Activated B cell treated with CpG ODN at 0.5 μM for 24 hours (primary cell): Measurements from ENCODE around the gene RNF123. TPM values are rescaled to one million over a fixed set of nuclear protein-coding genes. Genes with fewer than 3 reads are reported as not detected.

Source experiments
- ATAC-seq: fragments of 200-7000 bp; cut with Tn5 transposase; one replicate; pipeline ENCODE4 v1.10.0; 2021; ENCODE audit warnings: low read depth, mild to moderate bottlenecking, moderate library complexity
- CTCF ChIA-PET: fragments of 350-600 bp; sonication (Branson Sonifier 250); formaldehyde crosslinking; loops from one replicate; lab custom pipeline; 2021; ENCODE audit warnings: antibody characterized with exemption; lab: Charles Lee
- POLR2A ChIA-PET: fragments of 350-600 bp; sonication (Branson Sonifier 250); formaldehyde crosslinking; loops from one replicate; lab custom pipeline; 2021; ENCODE audit warnings: antibody characterized with exemption; lab: Charles Lee
- DNase-seq: peaks from one replicate; pipeline ENCODE4 v3.0.0; 2022
- H3K27ac Mint-ChIP-seq: one replicate; pipeline ENCODE4 v1.8.0; 2020; ENCODE audit warnings: mixed read lengths
- H3K27me3 Mint-ChIP-seq: one replicate; pipeline ENCODE4 v1.8.0; 2021; ENCODE audit warnings: mixed read lengths
- H3K36me3 Mint-ChIP-seq: one replicate; pipeline ENCODE4 v1.8.0; 2021; ENCODE audit warnings: low read depth, mixed read lengths
- H3K4me1 Mint-ChIP-seq: one replicate; pipeline ENCODE4 v1.8.0; 2021; ENCODE audit warnings: mixed read lengths
- H3K4me3 Mint-ChIP-seq: one replicate; pipeline ENCODE4 v1.8.0; 2020; ENCODE audit warnings: mild to moderate bottlenecking, mixed read lengths
- H3K9me3 Mint-ChIP-seq: one replicate; pipeline ENCODE4 v1.8.0; 2020; ENCODE audit warnings: mixed read lengths
- intact Hi-C: fragments of 100-400 bp; cut with micrococcal nuclease; formaldehyde crosslinking; loops from one replicate; pipeline ENCODE4 v1.15.1; 2024
- total RNA-seq: library from RNA; stranded (reverse); gene quantifications from 2 replicates; pipeline ENCODE4 v1.2.3, GENCODE V29; 2022
- TF ChIP-seq, protein P1 (sequence below): fragments of 200-600 bp; IDR thresholded peaks from one replicate; pipeline ENCODE4 v1.8.0; 2022; ENCODE audit warnings: antibody characterized with exemption, mild to moderate bottlenecking

RNF123 gene
- total RNA-seq, 1 donor from 2014 or later: 51.4 TPM

DNA sequence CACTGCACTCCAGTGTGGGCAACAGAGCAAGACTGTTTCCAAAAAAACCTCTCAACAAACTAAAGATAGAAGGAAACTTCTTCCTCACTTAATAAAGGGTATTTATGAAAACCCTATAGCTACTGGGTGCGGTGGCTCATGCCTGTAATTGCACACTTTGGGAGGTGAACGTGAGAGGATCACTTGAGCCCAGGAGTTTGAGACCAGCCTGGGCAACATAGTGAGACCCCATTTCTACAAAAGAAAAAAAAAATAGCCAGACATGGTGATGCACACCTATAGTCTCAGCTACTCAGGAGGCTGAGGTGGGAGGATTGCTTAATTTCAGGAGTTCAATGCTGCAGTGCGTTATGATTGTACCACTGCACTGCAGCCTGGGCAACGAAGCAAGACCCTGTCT, 74.6 kb downstream of the RNF123 start:
- TF ChIP-seq, protein P1, sequence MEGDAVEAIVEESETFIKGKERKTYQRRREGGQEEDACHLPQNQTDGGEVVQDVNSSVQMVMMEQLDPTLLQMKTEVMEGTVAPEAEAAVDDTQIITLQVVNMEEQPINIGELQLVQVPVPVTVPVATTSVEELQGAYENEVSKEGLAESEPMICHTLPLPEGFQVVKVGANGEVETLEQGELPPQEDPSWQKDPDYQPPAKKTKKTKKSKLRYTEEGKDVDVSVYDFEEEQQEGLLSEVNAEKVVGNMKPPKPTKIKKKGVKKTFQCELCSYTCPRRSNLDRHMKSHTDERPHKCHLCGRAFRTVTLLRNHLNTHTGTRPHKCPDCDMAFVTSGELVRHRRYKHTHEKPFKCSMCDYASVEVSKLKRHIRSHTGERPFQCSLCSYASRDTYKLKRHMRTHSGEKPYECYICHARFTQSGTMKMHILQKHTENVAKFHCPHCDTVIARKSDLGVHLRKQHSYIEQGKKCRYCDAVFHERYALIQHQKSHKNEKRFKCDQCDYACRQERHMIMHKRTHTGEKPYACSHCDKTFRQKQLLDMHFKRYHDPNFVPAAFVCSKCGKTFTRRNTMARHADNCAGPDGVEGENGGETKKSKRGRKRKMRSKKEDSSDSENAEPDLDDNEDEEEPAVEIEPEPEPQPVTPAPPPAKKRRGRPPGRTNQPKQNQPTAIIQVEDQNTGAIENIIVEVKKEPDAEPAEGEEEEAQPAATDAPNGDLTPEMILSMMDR: no peak
- ChIA-PET POLR2A (interaction anchor here (0.6 kb wide), 1 partner anchor 345 kb away, joined by 3 read pairs; no protein-coding TSS in a partner anchor), CTCF (no interaction called here)
- no peak overlapping the region for H3K4me3 Mint-ChIP-seq
- DNase-seq (no peak), ATAC-seq (no peak)
- no peaks in the 10 kb centered on the region for H3K9me3 Mint-ChIP-seq
- intact Hi-C loops: no loop called here
- peaks cover 31% of the 10 kb centered on the region for H3K36me3 Mint-ChIP-seq
- H3K27ac Mint-ChIP-seq: no peak overlapping the region
- peaks cover 8% of the 10 kb centered on the region for H3K4me1 Mint-ChIP-seq
- no peaks in the 10 kb centered on the region for H3K27me3 Mint-ChIP-seq

DNA sequence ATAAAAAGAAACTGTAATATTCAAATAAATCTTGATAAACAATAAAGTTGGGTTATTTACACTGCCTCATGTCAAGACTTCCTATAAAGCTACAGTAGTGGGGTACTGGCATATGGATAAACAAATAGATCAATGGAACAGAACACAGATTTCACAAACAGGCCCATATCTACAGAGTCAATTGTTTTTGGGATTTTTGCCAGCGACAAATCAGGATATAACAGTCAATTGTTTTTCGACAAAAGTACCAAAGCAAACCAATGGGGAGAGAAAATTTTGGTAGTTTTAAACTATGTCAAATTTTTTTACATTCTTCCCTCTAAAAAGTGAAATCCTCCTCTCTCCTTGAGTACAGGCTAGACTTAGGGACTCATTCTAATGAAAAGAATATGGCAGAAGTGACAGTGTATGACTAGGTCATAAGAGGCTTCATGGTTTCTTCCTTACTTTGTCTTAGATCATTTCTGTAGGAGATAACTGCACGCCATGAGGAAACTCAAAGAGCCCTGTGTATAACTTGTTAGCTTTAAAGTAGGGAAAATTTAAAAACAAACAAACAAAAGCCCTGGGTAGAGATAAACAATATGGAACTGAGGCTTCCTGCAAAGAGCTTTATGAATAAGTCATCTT, 80.0 kb downstream of the RNF123 start:
- DNase-seq: no peak
- no peak overlapping the region for H3K4me3 Mint-ChIP-seq
- no peak overlapping the region for H3K27ac Mint-ChIP-seq
- intact Hi-C loops: no loop called here
- ATAC-seq: no peak
- no peaks in the 10 kb centered on the region for H3K9me3 Mint-ChIP-seq
- H3K36me3 Mint-ChIP-seq: peaks cover 26% of the 10 kb centered on the region
- TF ChIP-seq, protein P1: no peak
- POLR2A ChIA-PET: interaction anchor here (0.5 kb wide), 1 partner anchor 11 kb away, joined by 3 read pairs; no protein-coding TSS in a partner anchor
- peaks cover 12% of the 10 kb centered on the region for H3K4me1 Mint-ChIP-seq
- CTCF ChIA-PET: no interaction called here
- no peaks in the 10 kb centered on the region for H3K27me3 Mint-ChIP-seq

DNA sequence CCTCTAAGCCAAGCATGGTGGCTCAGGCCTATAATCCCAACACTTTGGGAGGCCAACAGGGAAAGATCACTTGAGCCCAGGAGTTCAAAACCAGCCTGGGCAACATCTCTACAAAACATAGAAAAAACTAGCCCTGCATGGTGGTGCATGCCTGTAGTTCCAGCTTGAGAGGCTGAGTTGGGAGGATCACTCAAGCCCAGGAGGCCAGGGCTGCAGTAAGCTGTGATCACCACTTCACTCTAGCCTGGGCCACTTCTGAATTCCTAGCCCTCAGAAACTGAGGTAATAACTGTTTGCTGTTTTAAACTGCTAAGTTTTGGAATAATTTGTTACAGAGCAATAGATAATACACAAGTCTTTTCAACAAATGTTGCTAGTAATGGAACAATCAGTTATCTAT, 80.6 kb downstream of the RNF123 start:
- TF ChIP-seq, protein P1: no peak
- H3K36me3 Mint-ChIP-seq: peaks cover 25% of the 10 kb centered on the region
- no peaks in the 10 kb centered on the region for H3K9me3 Mint-ChIP-seq
- DNase-seq: no peak
- H3K27ac Mint-ChIP-seq: no peak overlapping the region
- no peaks in the 10 kb centered on the region for H3K27me3 Mint-ChIP-seq
- intact Hi-C loops: no loop called here
- H3K4me1 Mint-ChIP-seq: peaks cover 9% of the 10 kb centered on the region
- CTCF ChIA-PET: no interaction called here
- POLR2A ChIA-PET: no interaction called here
- ATAC-seq: no peak
- H3K4me3 Mint-ChIP-seq: no peak overlapping the region

Other genes starting within 250 kb of the RNF123 start
- gene DAG1, start 219.3 kb upstream of the RNF123 start, total RNA-seq: 18.5 and 19.7 TPM in 2 replicates
- gene BSN, start 135.1 kb upstream of the RNF123 start, total RNA-seq: 0.15 and 0.69 TPM in 2 replicates
- 109 and 113 TPM in 2 replicates for gene APEH, start 15.2 kb upstream of the RNF123 start, total RNA-seq
- 4.7 and 8.0 TPM in 2 replicates for gene MST1, start 83 bp upstream of the RNF123 start, total RNA-seq
- gene AMIGO3, start 30.1 kb downstream of the RNF123 start, total RNA-seq: not detected in 2 replicates
- 39.9 and 40.7 TPM in 2 replicates for gene GMPPB, start 34.4 kb downstream of the RNF123 start, total RNA-seq
- gene IP6K1, start 97.0 kb downstream of the RNF123 start, total RNA-seq: 44.3 and 47.6 TPM in 2 replicates
- not detected in 2 replicates for gene CDHR4, start 110.3 kb downstream of the RNF123 start, total RNA-seq
- 9.4 and 10.0 TPM in 2 replicates for gene INKA1, start 113.7 kb downstream of the RNF123 start, total RNA-seq
- gene UBA7, start 124.4 kb downstream of the RNF123 start, total RNA-seq: 216 and 237 TPM in 2 replicates
- gene TRAIP, start 167.0 kb downstream of the RNF123 start, total RNA-seq: 6.4 TPM in 2 replicates
- gene CAMKV, start 180.3 kb downstream of the RNF123 start, total RNA-seq: not detected in 2 replicates
- 0.81 and 1.6 TPM in 2 replicates for gene MST1R, start 214.3 kb downstream of the RNF123 start, total RNA-seq
- 6.3 and 7.1 TPM in 2 replicates for gene MON1A, start 240.3 kb downstream of the RNF123 start, total RNA-seq